Tibial artery (tissue), 4 donors: Measurements from ENCODE around the gene PRODH2.

ENCODE experiments used
- DNase-seq, 2 donors: peaks; one replicate each; pipeline ENCODE4 v3.0.0-alpha.2; 2019
- H3K27ac ChIP-seq, 2 donors: fragments of 200-600 bp; sonication (generic) in 1 of 2; 1 replicate in 1 of 2; 2 replicates in 1 of 2; pipeline ENCODE4 v1.5.1; 2018 to 2019; ENCODE audit warnings: mild to moderate bottlenecking in 1 of 2
- H3K27me3 ChIP-seq, 2 donors: fragments of 200-600 bp; sonication (generic) in 1 of 2; one replicate each; pipeline versions ENCODE4 v1.5.1 to v1.6.0; 2016 to 2019
- H3K36me3 ChIP-seq, 3 donors: fragments of 200-600 bp; sonication (generic) in 2 of 3; one replicate each; pipeline ENCODE4 v1.5.1; 2016 to 2019; ENCODE audit warnings: mild to moderate bottlenecking in 2 of 3
- H3K4me1 ChIP-seq, 4 donors: fragments of 200-600 bp; sonication (generic) in 2 of 4; 1 replicate in 3 of 4; 2 replicates in 1 of 4; pipeline ENCODE4 v1.5.1; 2016 to 2019
- H3K4me3 ChIP-seq, 2 donors: fragments of 200-600 bp; sonication (generic) in 1 of 2; 1 replicate in 1 of 2; 2 replicates in 1 of 2; pipeline ENCODE4 v1.5.1; 2018 to 2019; ENCODE audit warnings: mild to moderate bottlenecking in 2 of 2
- H3K9me3 ChIP-seq, 3 donors: fragments of 200-600 bp; sonication (generic) in 1 of 3; one replicate each; pipeline ENCODE4 v1.5.1; 2016 to 2019
- intact Hi-C: fragments of 100-400 bp; cut with DNase I; formaldehyde crosslinking; loops from one replicate; pipeline ENCODE4 v1.15.0; 2023; ENCODE audit warnings: low total_unique reads
- TF ChIP-seq, protein P1 (sequence below), 2 experiments: fragments of 200-600 bp in 1 of 2; fragments of 450-650 bp in 1 of 2; IDR thresholded peaks; one replicate each; pipeline ENCODE4 v1.5.1; 2017 to 2019; ENCODE audit warnings: antibody characterized with exemption in 2 of 2, mild to moderate bottlenecking in 1 of 2, moderate library complexity in 1 of 2

The PRODH2 gene

DNA sequence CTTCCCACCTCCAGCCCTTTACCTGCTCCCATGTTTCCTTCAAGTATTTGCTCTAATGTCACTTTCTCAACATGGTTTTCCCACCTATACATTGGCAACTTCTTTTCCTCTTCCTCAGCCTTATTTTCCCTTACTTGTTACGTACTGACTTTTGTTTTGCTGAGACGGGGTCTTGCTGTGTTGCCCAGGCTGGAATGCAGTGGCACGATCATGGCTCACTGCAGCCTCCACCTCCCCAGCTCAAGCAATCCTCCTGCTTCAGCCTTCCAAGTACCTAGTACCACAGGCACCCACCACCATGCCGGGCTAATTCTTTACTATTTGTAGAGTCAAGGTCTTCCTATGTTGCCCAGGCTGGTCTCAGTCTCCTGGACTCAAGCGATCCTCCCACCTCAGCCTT lies 5.0 kb downstream of the PRODH2 start:
- Histone ChIP-seq H3K9me3 (no peaks in the 10 kb centered on the region), H3K27me3 (peaks cover 0 to 27% of the 10 kb centered on the region in 2 donors), H3K4me1 (no peaks in the 10 kb centered on the region), H3K36me3 (no peaks in the 10 kb centered on the region), H3K27ac (no peak overlapping the region), H3K4me3 (no peak overlapping the region)
- intact Hi-C loops: no loop called here
- DNase-seq: no peak
- TF ChIP-seq, protein P1, sequence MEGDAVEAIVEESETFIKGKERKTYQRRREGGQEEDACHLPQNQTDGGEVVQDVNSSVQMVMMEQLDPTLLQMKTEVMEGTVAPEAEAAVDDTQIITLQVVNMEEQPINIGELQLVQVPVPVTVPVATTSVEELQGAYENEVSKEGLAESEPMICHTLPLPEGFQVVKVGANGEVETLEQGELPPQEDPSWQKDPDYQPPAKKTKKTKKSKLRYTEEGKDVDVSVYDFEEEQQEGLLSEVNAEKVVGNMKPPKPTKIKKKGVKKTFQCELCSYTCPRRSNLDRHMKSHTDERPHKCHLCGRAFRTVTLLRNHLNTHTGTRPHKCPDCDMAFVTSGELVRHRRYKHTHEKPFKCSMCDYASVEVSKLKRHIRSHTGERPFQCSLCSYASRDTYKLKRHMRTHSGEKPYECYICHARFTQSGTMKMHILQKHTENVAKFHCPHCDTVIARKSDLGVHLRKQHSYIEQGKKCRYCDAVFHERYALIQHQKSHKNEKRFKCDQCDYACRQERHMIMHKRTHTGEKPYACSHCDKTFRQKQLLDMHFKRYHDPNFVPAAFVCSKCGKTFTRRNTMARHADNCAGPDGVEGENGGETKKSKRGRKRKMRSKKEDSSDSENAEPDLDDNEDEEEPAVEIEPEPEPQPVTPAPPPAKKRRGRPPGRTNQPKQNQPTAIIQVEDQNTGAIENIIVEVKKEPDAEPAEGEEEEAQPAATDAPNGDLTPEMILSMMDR (IDR thresholded peaks at IDR 0.05): no peak

DNA sequence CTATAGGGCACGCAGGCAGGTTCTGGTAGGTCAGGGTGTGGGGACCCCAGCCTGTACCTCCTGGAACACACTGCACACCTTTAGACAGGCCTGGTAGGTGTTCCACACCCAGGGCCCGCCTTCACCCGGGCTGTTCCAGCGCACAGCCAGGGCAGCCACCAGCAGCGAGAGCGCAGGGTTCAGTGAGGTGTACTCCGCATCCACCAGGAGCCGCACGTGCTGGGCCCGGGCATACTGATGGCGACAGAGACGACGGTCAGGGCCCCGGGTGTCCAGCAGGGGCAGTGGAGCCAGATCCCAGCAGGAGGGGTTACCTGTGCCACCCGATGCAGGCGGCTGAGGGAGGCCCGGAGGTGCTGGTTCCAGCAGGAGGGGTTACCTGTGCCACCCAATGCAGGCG lies 6.0 kb downstream of the PRODH2 start:
- Histone ChIP-seq H3K9me3 (no peaks in the 10 kb centered on the region), H3K4me1 (no peaks in the 10 kb centered on the region), H3K27ac (no peak overlapping the region), H3K27me3 (peaks cover 0 to 25% of the 10 kb centered on the region in 2 donors), H3K36me3 (no peaks in the 10 kb centered on the region), H3K4me3 (no peak overlapping the region)
- no peak for DNase-seq
- intact Hi-C loops: no loop called here
- TF ChIP-seq, protein P1 (IDR thresholded peaks at IDR 0.05): no peak

DNA sequence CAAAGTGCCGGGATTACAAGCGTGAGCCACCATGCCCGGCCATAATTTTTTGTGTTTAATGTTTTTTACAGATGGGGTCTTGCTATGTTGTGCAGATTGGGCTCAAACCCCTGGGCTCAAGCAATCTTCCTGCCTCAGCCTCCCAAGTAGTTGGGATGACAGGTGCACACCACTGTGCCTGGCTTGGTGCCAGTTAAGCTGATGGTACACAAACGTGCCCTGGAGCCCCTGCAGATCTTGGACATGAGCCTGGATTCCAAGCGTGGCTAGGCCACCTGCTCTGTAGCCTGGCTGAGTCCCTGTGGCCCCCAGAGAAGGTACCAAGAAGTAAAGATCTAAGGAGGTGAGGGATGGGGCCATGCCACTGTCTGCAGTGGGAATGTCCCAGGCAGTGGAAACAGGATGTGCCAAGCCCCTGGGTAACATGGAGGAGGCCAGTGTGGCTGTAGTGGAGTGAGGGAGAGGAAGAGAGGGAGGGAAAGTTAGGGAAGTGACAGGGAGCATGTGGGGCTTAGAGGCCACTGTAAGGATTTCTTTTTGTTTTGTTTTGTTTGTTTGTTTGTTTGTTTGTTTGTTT lies 7.0 kb downstream of the PRODH2 start:
- no peak overlapping the region for H3K27ac ChIP-seq
- peaks cover 0 to 22% of the 10 kb centered on the region in 2 donors for H3K27me3 ChIP-seq
- DNase-seq: no peak
- no peaks in the 10 kb centered on the region for H3K4me1 ChIP-seq
- no peak overlapping the region for H3K4me3 ChIP-seq
- TF ChIP-seq, protein P1 (IDR thresholded peaks at IDR 0.05): no peak
- intact Hi-C loops: no loop called here
- H3K9me3 ChIP-seq: no peaks in the 10 kb centered on the region
- H3K36me3 ChIP-seq: no peaks in the 10 kb centered on the region

DNA sequence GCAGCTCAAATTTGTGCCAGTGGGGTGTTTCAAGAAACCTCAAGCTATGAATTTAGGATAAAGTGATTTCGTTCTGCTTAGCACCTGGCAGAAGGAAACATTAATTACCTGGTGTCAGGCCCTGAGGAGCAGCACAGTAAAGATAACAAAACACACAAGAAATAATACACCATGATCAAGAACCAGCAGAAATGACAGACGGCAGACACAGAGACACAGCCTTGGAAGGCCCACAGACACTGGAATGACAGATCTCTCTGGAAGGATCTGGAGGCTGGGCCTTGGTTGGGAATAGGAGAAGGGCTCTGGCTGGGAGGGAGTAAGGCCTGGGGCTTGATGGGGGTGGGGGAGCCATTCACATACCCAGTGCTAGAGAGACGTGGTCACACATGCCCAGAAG lies 10.8 kb downstream of the PRODH2 start:
- Histone ChIP-seq H3K27ac (no peak overlapping the region), H3K4me1 (no peaks in the 10 kb centered on the region), H3K9me3 (no peaks in the 10 kb centered on the region), H3K4me3 (no peak overlapping the region), H3K36me3 (no peaks in the 10 kb centered on the region), H3K27me3 (peaks cover 0 to 44% of the 10 kb centered on the region in 2 donors)
- TF ChIP-seq, protein P1 (IDR thresholded peaks at IDR 0.05): no peak
- no peak for DNase-seq
- intact Hi-C loops: no loop called here

DNA sequence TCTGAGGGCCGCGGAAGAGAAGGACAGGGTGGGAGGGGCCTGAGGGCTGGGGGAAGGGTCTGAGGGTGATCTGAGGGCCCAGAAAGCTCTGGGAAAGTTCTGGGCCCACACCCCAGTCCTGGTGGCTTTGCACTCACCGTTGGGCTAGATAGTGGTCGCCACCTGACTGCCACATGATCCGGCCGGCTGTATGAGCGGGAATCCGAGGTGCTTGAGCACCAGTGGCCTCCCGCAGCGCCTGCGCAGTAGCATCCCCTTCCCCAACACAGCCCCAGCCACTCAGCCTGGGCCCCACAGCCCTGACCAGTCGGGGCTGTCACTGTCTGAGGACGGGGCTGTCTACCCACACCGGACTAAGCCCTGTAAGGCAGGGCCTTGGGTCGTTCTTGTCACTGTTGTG lies 15.0 kb downstream of the PRODH2 start:
- Histone ChIP-seq H3K27ac (no peak overlapping the region), H3K9me3 (no peaks in the 10 kb centered on the region), H3K27me3 (peaks cover 0 to 41% of the 10 kb centered on the region in 2 donors), H3K4me3 (no peak overlapping the region), H3K4me1 (no peaks in the 10 kb centered on the region), H3K36me3 (no peaks in the 10 kb centered on the region)
- TF ChIP-seq, protein P1 (IDR thresholded peaks at IDR 0.05): no peak
- DNase-seq: no peak
- intact Hi-C loops: no loop called here
